SIG-M5 treated with dmso at 0.1 percent for 504 hours (cell line): ENCODE results near the gene GALNT16.
"Not testable (repeated sequence)": the region's sequence is repeated elsewhere in the genome, so short reads cannot be mapped to it uniquely, and the experiment has no call there.

ENCODE experiments used
- DNase-seq: peaks from one replicate; lab custom pipeline; 2025; ENCODE audit not compliant: unreplicated experiment; lab: John Stamatoyannopoulos, UW

The GALNT16 gene

DNA sequence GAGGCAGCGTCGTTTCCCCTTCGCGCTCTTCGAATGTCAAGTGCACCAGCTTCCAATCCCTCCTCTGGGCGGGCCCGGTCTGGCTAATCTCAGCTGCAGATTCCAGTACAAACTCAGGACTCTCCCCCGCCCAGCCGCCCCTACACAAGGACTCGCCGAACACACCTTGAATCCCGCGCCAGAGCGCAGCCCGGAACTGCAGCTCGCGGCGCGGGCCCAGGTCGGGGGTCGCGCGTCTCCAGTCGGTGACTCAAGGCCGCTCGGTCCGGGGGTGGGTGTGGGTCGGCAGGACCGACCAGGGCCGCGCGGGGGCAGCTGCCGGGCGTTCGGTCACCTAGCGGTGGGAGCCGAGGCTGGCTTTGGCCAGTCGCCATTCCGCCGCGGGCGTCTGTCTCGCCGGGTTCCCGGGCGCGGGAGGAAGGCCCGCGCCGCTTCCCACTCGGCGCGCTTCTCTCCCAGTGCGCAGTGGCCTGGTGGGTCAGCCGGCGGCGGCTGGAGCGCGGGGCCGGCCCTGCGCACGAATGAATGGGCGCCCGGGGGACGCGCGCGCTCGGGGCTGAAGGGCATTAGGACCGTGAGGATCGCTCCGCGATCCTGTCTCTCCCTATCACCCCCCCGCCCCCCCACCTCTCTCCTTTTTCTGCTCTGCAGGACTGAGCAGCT, at the start of gene GALNT16:
TSS of gene GALNT16 (plus strand) at position 632 of the 663 bp plus-strand sequence. CDS start 133 bp downstream, outside the sequence.
- no peak for DNase-seq

DNA sequence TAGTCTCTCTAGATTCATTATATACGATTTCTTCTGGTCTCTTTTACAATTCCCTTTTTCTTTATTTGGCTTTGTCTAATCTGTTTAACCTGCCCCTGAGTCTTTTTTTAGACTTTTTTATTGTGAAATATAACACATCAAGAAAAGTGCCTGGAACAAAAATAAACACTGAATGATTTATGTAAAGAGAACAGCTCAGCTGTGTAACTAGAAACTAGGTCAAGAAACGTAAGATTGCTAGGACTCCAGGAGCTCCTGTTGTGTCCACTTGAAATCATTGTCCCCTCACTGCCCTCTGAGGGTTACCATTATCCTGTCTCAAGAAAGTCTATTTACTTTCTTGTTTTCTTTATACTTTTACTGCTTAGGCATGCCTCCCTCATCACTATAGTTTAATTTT, 45.6 kb upstream of the GALNT16 start:
- DNase-seq = peak; percentile 9

DNA sequence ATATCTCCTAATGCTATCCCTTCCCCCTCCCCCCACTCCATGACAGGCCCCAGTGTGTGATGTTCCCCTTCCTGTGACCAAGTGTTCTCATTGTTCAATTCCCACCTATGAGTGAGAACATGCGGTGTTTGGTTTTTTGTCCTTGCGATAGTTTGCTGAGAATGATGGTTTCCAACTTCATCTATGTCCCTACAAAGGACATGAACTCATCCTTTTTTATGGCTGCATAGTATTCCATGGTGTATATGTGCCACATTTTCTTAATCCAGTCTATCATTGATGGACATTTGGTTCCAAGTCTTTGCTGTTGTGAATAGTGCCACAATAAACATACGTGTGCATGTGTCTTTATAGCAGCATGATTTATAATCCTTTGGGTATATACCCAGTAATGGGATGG, 42.3 kb upstream of the GALNT16 start:
- not testable (repeated sequence) for DNase-seq

DNA sequence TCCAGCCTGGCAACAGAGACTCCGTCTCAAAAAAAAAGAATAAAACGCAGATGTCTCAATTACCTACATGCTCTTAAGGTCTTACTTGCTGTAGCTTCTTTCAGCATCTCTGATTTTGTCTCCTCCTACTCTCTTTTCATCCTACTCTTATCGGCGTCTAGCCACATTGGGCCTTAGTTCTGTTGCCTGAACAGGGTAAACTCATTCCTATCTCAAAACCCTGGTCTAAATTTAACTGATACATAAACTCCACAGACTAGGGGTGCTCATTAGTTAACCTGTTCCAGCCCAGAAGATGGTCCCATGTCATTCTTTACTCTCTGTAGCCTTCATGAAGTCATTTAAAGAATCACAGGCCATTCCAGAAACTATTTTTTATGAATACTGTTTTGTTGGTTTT, 35.0 kb upstream of the GALNT16 start:
- no peak for DNase-seq

DNA sequence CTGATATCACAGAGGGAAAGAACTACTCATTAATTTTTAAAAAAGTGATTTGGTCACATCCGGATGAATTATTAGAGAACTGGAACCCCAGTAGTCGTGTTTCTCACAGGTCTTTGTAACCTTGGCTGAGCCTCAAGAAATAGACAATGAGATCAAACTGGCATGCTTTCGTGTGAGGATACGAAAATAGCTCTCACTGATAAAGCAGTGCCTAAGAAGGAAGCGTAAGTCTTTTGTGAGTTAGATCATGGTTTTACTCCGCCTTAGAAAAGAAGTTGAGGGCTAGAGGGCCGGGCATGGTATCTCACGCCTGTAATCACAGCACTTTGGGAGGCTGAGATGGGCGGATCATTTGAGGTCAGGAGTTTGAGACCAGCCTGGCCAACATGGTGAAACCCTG, 33.8 kb upstream of the GALNT16 start:
- DNase-seq = no peak

DNA sequence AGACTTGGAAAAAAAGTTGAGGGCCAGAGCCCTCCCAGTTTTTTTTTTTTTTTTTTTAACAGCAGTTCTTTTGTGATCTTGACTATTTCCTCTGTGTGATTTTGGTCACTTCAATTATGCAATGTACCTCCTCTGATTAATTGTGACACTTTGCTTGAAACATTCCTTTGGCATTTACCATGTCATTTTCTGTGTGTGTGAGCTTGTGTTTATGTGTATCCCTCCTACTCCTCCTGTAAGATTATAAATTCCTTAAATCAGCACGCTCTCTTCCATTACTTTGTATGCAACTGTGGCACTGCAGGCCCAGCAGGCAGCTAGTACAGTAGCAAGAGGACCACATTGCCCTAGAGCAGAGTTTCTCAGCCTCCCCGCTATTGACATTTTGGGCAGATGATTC, 33.2 kb upstream of the GALNT16 start:
- no peak for DNase-seq

DNA sequence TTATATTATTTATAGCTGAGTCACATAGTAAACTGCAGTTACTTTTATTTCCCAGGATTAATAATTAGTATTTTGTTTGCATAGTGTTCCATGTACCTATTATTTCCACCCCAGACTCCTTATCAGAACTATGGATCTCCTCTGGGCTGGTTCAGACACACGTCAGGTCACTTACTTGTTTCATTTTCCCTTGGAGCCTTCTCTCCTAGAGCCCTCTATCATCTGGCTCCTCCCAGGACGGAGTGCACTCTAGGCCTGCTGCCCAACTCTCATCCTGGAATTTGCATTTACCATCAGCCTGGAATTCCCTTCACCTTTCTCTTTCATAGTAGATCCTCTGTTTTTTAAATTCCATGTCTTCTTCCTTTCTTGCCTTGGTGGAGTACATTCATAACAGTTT, 28.5 kb upstream of the GALNT16 start:
- DNase-seq = no peak

DNA sequence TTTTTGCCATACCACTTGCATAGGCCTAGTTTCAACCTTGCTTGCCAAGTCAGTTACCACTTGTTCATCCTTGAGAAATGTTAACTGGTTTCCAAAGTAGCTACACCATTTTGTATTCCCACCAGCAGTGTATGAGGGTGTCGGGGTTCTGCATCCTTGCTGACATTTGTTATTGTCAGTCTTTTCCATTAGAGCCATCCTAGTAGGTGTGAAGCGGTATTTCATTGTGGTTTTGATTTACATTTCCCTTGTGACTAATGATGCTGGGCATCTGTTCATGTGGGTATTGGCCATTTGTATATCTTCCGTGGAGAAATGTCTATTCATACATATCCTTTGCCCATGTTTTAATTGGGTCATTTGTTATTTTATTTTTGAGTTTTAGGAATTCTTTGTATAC, 27.6 kb upstream of the GALNT16 start:
- no peak for DNase-seq

DNA sequence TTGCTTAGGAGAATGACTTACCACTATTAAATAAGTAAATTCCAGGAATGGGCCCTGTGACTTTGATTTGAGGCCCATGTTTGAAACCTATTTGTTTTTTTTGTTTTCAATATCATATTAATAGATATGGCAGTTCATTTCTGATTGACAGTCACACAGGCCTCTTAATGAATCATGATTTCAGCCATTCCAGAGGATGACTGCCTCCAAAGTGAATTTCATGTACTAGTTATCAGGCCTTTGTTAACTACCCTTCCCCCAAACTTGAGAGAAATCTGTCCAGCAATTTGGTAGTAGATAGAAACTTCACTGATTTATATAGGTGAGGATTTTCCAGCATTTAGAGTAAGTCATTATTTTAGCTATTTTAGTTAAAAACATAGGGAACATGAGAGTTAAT, 25.9 kb upstream of the GALNT16 start:
- DNase-seq = no peak

DNA sequence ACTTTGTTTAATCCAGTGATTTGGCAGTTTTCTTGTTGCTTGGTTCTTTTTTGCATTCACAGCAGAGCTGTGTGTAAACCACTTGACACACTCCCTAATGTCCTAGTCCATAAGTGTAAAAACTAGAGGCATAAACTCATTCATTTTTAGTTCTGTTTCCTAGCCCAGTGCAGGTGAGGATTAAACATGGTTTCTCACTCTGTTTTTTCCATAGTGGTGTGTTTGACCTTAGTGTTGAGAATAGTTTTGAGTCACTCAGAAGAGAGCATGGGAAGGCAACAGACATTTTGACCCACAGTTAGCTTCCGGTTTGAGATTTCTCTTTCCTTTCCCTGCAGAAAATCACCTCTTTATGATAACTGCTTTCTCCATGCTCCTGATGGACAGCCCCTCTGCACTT, 24.2 kb upstream of the GALNT16 start:
- no peak for DNase-seq

DNA sequence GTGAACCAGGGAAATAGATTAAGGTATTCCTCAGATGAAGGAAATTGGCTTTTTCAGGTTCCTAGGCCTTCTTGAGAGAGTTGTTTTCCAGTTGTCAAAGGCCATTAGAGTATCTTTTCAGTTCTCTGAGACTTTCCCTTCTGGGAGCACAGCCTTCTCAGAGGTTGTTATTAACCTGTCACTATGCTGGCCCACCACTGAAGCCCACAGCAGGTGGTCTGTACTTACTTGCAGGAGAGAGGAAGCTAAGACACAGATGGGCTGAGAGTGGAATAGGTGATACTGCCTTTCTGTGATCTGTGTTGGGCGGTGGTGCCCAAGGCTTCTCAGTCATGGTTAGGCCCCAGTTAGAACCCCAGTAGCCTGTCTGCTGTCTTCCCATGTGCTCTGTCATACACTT, 22.8 kb upstream of the GALNT16 start:
- DNase-seq = no peak

DNA sequence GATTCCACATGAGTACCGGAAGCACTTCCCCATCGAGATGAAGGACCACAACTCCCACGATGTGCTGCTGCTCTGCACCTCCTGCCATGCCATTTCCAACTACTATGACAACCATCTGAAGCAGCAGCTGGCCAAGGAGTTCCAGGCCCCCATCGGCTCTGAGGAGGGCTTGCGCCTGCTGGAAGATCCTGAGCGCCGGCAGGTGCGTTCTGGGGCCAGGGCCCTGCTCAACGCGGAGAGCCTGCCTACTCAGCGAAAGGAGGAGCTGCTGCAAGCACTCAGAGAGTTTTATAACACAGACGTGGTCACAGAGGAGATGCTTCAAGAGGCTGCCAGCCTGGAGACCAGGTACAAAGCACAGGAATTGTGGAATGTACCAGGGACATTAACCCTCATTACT, 22.4 kb upstream of the GALNT16 start:
- DNase-seq = no peak

DNA sequence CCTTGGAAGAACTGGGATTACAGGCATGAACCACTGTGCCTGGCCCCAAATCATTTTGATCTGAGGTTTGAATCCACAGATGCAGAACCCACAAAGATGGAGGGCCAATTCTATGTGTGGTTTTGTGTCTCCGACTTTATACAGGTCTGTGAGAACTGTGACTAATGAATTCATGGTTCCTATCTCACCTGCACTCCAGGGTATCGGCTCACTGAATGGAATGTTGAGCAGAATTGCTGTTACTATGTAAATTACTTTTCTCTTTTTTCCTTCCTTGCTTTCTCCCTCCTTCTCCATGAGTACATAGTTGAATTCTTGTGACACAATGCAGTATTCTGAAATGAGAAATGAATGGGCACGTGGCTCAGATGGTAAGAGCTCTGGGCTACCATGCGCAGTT, 21.1 kb upstream of the GALNT16 start:
- DNase-seq = no peak

DNA sequence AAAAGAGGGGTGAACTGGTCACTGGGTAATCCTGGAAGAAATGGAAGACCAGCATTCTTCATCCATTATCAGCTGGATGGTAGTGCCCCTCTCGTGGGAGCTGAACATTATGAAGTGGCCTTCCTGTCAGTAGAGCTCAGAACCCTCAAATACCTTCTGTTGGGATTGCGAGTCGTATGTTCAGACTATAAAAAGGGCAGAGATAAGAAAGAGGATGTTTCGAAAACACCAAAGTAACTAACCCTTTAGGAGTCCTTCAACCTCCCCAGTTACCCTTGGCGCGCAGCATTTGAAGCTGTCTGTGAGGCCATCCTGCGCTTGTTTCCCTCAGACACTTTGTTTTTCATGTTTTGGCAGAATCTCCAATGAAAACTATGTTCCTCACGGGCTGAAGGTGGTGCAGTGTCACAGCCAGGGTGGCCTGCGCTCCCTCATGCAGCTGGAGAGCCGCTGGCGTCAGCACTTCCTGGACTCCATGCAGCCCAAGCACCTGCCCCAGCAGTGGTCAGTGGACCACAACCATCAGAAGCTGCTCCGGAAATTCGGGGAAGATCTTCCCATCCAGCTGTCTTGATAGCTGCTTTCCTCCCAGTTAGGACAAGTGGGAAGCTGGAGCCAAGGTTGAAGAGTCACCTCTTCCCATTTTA, 19.3 kb upstream of the GALNT16 start:
- DNase-seq = peak; percentile 7

DNA sequence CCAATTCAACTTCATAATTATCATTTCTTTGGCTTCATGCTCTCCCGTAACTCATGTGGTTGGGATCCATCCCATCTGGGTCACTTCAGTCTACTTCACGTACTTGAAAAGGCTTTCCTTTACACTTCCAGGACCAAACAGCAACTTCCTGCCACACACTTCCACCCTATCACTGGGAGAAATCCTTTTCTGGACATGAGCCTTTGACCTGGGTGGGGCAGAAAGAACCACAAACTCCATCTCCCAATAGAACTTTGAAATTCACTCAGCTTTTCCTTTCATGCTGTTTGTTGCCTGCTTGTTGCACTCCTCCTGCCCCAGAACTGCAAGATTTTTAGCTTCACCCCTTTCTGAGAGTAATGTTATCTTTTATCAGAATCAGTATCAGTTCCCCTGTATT, 18.4 kb upstream of the GALNT16 start:
- no peak for DNase-seq

DNA sequence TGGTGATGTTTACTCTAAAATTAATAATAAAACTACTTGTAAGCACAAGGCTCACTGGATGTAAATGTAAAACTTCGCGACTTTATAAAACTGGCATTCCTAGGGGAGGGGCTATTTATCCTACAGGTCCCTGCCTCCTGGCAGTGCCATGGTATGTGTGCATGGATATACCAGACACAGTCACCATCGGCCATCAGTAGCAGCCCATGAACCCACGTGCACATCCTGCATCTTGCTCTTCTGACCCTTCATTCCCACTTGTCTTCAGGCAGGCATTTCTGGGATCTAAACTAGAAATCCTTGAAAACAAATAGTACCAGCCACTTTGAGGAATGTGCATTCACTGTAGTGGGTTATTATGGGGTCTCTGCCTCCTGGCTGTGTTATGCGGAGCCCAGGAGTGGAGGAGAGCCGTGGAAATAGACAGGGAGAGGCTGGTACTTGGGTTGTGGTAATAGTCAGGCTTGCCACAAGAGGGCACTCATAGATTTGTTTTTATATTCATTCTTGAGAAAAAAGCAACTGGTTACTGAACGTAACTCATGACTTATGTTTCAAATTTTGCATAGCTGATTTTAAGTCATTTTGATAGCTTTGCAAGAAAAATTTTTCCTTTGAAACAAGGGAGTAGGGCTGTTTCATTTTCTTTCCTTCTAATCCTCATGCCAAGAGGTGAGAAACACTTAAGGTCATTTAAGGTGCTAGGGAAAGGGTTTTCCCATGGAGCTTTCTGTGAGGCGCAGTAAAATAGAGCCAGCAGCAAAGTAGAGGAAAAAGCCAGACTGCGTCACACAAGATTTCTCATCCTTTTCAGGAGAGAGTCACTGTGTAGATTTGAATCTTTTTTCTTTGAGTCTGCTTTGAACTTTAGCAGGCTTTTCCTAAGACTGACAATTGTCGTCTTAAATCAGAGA, 17.4 kb upstream of the GALNT16 start:
- DNase-seq = peak; percentile 54

DNA sequence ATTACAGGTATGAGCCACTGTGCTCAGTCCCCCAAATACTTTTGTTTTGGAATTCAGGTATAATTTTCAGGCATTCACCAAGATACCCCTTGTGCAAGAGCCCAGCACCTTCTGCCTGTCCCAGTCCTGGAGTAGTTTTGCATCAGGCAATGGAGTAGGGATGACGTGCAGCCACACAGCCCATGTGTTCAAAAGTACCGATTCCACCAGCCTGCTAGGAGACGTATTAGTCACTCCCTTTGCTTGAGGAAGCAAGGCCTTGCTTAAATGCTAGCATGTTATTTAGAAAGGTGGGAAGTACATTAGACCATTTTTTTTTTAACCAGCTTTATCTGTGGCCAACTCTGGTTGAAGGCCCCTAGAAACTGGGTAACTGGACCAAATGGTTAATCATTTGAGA, 15.0 kb upstream of the GALNT16 start:
- DNase-seq = no peak

DNA sequence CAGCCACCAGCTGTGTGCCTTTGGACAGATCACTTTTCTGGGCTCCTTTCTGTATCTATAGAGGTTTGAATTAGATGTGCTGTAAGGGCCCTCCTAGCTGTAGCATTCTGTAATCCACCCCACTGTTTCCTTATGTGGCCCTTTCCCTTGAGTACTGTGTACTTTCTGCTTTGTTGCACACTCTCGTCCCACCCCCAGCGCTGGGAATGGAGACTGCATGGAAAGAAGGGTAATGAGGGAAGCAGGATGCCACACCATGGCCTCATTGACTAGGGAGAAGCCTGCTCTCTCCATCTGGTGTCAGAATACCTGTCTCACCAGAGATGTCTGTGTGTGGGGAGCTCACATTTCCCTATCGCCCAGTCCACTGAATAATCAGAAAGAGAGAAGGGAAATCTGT, 13.6 kb upstream of the GALNT16 start:
- DNase-seq = no peak

DNA sequence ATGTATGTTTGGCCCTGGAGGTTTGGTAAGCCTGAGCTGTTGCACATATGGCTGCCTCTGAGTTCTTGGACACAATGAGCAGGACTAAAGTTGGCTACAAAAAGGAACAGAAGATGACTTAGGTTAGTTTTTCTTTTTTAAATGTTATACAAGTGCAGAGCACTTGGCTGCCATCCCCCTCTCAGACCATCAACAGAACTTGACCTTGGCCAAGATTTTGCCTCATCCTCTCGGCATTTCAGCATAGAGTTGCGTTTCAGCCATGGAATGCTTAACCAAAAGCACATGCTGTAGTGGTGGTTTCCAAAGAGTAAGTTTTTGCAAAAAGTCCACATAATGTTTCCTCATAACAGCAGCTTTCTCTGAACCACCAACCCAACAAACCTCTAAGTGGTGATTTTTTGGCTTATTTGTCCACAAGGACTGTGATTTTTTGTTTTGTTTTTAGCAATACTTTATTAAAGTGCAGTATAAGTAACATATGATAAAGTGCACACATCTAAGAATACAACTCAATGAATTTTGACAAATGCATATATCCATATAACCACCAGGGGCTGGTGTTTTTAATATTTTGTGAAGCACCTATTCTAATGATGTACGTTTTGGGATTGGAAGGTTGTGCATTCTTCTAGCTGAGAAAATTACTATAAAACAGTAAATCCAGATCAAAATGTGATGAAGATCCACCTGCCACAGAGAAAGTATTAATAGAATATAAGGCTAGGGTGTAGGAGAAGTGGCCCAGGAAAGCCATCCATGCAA, 12.1 kb upstream of the GALNT16 start:
- DNase-seq = no peak

DNA sequence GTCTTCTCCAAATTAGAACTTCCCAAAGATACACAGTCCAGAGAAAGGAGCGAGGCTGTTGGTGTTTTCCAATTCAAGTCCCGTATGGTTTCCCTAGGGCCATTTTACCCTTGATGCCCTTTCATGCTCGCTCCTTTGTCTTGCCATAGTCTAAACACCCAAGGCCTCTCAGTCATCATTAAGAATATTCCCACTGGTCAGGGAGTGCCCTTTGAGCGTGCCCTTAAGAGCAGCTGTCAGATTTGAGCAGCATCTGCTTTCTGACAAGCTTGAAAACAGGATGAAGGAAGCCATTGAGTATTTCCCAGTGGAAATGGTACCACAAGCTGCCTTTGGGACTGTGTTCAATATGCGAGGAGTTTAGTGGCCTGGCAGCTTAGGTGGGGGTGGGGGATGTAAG, 10.4 kb upstream of the GALNT16 start:
- DNase-seq = no peak

DNA sequence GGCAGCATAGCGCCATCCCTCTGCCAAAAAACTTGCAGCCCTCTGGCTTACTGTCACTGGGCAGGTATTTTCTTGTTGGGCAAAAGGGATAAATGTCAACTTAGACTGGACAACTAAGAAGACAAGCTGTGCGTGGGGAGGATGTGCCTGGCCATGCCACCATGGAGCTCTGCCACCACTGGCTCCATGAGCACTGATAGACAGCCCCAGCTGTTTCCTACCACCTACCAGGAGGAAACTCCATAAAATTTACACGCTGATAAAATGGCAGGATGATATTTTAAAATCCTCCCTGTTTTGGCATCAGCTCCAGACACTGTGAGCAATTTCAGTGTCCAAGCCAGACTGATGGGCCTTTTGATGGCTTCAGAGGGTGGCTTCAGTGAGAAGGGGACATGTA, 7.1 kb upstream of the GALNT16 start:
- no peak for DNase-seq
